ENCODE results near the gene MAP2K3.

Gene MAP2K3

GRCh38 chr17:21284319-21285163 is at the start of gene MAP2K3:
Gene MAP2K3 (plus strand): TSS chr17:21284711. CDS start chr17:21284921, 210 bp downstream.
- DNase-seq (ENCODE audit: low spot score) = peak; percentile 98

- DNase-seq (ENCODE audit: low spot score) = no peak
Measured at GRCh38 chr17:21235921-21236320, 48.6 kb upstream of the MAP2K3 start.

GRCh38 chr17:21239680-21240368 is 44.7 kb upstream of the MAP2K3 start:
- DNase-seq (ENCODE audit: low spot score) = no peak

- DNase-seq (ENCODE audit: low spot score) = no peak
Measured at GRCh38 chr17:21240369-21241055, 44.0 kb upstream of the MAP2K3 start.

GRCh38 chr17:21241564-21241963 is 42.9 kb upstream of the MAP2K3 start:
- no peak for DNase-seq (ENCODE audit: low spot score)

- DNase-seq (ENCODE audit: low spot score) = no peak
Measured at GRCh38 chr17:21242026-21242697, 42.3 kb upstream of the MAP2K3 start.

- no peak for DNase-seq (ENCODE audit: low spot score)
Measured at GRCh38 chr17:21242780-21243515, 41.6 kb upstream of the MAP2K3 start.

- no peak for DNase-seq (ENCODE audit: low spot score)
Measured at GRCh38 chr17:21243516-21244303, 40.8 kb upstream of the MAP2K3 start.

- no peak for DNase-seq (ENCODE audit: low spot score)
Measured at GRCh38 chr17:21245639-21246084, 38.8 kb upstream of the MAP2K3 start.

- DNase-seq (ENCODE audit: low spot score) = no peak
Measured at GRCh38 chr17:21246698-21247097, 37.8 kb upstream of the MAP2K3 start.

GRCh38 chr17:21247552-21248258 is 36.8 kb upstream of the MAP2K3 start:
- no peak for DNase-seq (ENCODE audit: low spot score)

GRCh38 chr17:21248500-21248899 is 36.0 kb upstream of the MAP2K3 start:
- DNase-seq (ENCODE audit: low spot score) = no peak

GRCh38 chr17:21249086-21249795 is 35.3 kb upstream of the MAP2K3 start:
- DNase-seq (ENCODE audit: low spot score) = no peak

GRCh38 chr17:21249920-21250703 is 34.4 kb upstream of the MAP2K3 start:
- no peak for DNase-seq (ENCODE audit: low spot score)

- DNase-seq (ENCODE audit: low spot score) = no peak
Measured at GRCh38 chr17:21250854-21251253, 33.7 kb upstream of the MAP2K3 start.

- no peak for DNase-seq (ENCODE audit: low spot score)
Measured at GRCh38 chr17:21251337-21252010, 33.0 kb upstream of the MAP2K3 start.

- no peak for DNase-seq (ENCODE audit: low spot score)
Measured at GRCh38 chr17:21252289-21252795, 32.2 kb upstream of the MAP2K3 start.

Data from left forelimb (tissue), 1 donor.